GM06990 (cell line): ENCODE measurements around the gene MRPL41.
"Not testable (repeated sequence)": the region's sequence is repeated elsewhere in the genome, so short reads cannot be mapped to it uniquely, and the experiment has no call there.

Experiments used
- DNase-seq: peaks from one replicate; pipeline ENCODE4 v3.0.0-alpha.2; 2011; ENCODE audit not compliant: insufficient read length; ENCODE audit errors: extremely low read depth
- H3K27me3 ChIP-seq: replicated peaks from 2 replicates; pipeline ENCODE4 v1.6.0; 2011; ENCODE audit warnings: low read length; ENCODE audit not compliant: control insufficient read depth, insufficient read depth
- H3K36me3 ChIP-seq: 2 replicates; pipeline ENCODE4 v1.5.1; 2011; ENCODE audit warnings: low read length; ENCODE audit not compliant: control insufficient read depth, insufficient read depth
- H3K4me3 ChIP-seq: replicated peaks from 2 replicates; pipeline ENCODE4 v1.5.1; 2011; ENCODE audit warnings: low read depth, mild to moderate bottlenecking, control low read depth, low read length
- CTCF ChIP-seq: IDR thresholded peaks from 2 replicates; pipeline ENCODE4 v1.5.1; 2011; ENCODE audit warnings: low read length, control low read depth, mild to moderate bottlenecking, inconsistent platforms; ENCODE audit not compliant: insufficient read depth, poor library complexity, severe bottlenecking

The MRPL41 gene

GRCh38 chr9:137555179-137555578 lies 3.5 kb downstream of the MRPL41 start:
- Histone ChIP-seq H3K4me3 (no peak overlapping the region), H3K27me3 (no peaks in the 10 kb centered on the region), H3K36me3 (peaks cover 15% of the 10 kb centered on the region)
- no peak for DNase-seq
- TF ChIP-seq CTCF = no peak

DNA sequence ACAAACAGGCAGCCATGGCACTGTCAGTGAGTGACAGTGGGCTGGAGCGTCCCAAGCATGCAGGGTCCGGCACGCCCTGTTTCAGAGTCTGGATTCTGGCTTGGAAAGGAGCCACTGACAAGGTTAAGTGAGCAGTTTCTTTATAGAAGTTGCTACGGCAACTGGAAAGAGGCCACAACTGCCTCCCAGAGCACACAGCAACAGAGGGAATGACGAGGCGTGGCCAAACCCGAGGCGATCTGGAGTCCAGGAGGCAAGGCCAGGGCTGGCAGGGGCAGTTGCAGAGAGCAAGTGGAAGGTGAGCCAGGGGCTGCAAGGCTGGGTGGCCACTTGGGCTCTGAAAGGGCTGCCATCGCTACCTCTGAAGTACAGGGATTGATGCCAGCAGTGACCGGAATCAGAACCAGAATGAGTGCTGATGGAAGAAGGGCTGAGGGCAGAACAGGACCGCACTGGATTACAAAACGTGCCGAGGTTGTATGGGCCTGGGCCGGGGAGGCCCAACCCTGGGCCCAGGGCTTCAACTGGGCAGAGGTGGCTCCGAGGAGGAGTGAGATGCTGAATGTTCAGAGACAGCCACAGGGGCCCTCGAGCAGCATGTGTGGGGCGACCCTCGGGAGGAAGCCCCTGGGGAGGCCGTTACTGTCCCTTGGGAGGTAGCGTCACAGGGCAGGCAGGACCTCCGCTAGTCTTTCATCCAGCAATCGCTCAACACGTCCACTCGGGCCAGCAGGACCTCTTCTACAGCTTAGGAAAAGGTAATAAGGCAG lies 4.6 kb downstream of the MRPL41 start:
- Histone ChIP-seq H3K36me3 (peaks cover 15% of the 10 kb centered on the region), H3K27me3 (no peaks in the 10 kb centered on the region), H3K4me3 (no peak overlapping the region)
- no peak for DNase-seq
- TF ChIP-seq CTCF = no peak

GRCh38 chr9:137558127-137558526 lies 6.4 kb downstream of the MRPL41 start:
- no peak for TF ChIP-seq CTCF
- H3K36me3 ChIP-seq = peaks cover 15% of the 10 kb centered on the region

GRCh38 chr9:137564134-137564533 lies 12.5 kb downstream of the MRPL41 start:
- no peaks in the 10 kb centered on the region for H3K27me3 ChIP-seq
- TF ChIP-seq CTCF = no peak
- H3K4me3 ChIP-seq = no peak overlapping the region
- no peak for DNase-seq
- peaks cover 6% of the 10 kb centered on the region for H3K36me3 ChIP-seq

More at GRCh38 chr9:137558127-137558526, 6.4 kb downstream of the MRPL41 start:
- Histone ChIP-seq H3K27me3 (no peaks in the 10 kb centered on the region), H3K4me3 (no peak overlapping the region)
- no peak for DNase-seq

DNA sequence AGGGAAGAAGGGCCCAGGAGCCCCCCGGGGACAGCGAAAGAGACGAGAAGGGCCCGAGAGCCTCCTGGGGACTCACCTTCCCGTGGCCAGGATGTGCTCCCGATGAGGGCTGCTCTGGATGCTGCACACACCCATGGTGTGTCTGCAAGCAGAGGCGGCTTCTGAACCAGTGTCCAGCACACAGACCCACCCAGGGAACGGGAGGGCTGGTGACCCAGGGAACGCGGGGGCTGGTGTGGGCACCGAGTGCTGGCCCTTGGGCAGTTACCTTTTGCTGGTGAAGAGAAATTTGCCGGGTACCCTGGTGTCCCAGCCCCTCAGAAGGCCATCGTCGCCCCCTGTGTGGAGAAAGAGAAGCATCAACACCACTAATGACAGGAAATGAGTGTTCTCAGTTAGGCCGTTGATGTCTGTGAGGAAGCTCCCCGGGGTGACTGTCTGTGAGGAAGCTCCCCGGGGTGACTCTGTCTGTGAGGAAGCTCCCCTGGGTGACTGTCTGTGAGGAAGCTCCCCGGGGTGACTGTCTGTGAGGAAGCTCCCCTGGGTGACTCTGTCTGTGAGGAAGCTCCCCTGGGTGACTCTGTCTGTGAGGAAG lies 13.2 kb downstream of the MRPL41 start:
- H3K27me3 ChIP-seq = no peaks in the 10 kb centered on the region
- H3K36me3 ChIP-seq = peaks cover 6% of the 10 kb centered on the region
- DNase-seq = no peak
- H3K4me3 ChIP-seq = no peak overlapping the region
- TF ChIP-seq CTCF = no peak

DNA sequence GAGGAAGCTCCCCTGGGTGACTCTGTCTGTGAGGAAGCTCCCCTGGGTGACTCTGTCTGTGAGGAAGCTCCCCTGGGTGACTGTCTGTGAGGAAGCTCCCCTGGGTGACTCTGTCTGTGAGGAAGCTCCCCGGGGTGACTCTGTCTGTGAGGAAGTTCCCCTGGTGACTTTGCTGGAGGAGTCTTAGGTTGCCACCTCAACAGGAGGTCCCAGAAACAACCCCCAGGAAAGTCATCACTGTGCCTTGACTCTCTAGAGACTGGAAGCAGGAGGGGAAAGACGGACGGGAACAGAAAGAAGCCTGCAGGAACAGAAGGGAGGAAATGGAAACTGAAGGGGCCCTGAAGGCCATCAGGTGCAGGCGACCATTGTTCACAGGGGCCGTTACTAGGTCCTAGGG lies 16.8 kb downstream of the MRPL41 start:
- not testable (repeated sequence) for DNase-seq, H3K27me3 ChIP-seq, H3K4me3 ChIP-seq
- H3K36me3 ChIP-seq = peaks cover 18% of the 10 kb centered on the region
